Mesendoderm (in vitro differentiated cells): Measurements from ENCODE around the gene DAB1.

Experiments used
- DNase-seq: peaks from one replicate; pipeline ENCODE4 v3.0.0; 2013
- H2AK5ac ChIP-seq: 2 replicates; pipeline ENCODE4 v1.6.1; 2013; ENCODE audit warnings: low read length, inconsistent platforms
- H2BK120ac ChIP-seq: 2 replicates; pipeline ENCODE4 v1.6.1; 2013; ENCODE audit warnings: low read depth, mild to moderate bottlenecking, low read length, moderate library complexity, mixed read lengths
- H2BK15ac ChIP-seq: replicated peaks from 2 replicates; pipeline ENCODE4 v1.6.1; 2013; ENCODE audit warnings: low read depth, mild to moderate bottlenecking, moderate library complexity
- H2BK5ac ChIP-seq: 2 replicates; pipeline ENCODE4 v1.6.1; 2013; ENCODE audit warnings: low read length, inconsistent platforms
- H3K18ac ChIP-seq: 2 replicates; pipeline ENCODE4 v1.6.1; 2013; ENCODE audit warnings: mild to moderate bottlenecking, low read length, mixed read lengths
- H3K23ac ChIP-seq: one replicate; pipeline ENCODE4 v1.6.1; 2013; ENCODE audit warnings: low read length
- H3K27ac ChIP-seq: 2 replicates; pipeline ENCODE4 v1.5.1; 2013; ENCODE audit warnings: low read depth, mild to moderate bottlenecking, inconsistent platforms, low read length, moderate library complexity
- H3K27me3 ChIP-seq: 2 replicates; pipeline ENCODE4 v1.6.1; 2013; ENCODE audit warnings: low read length, control low read depth, mild to moderate bottlenecking, inconsistent platforms; ENCODE audit not compliant: insufficient read depth, poor library complexity
- H3K36me3 ChIP-seq: 2 replicates; pipeline ENCODE4 v1.6.1; 2013; ENCODE audit warnings: low read length, inconsistent platforms; ENCODE audit not compliant: control insufficient read depth, insufficient read depth
- H3K4ac ChIP-seq: one replicate; pipeline ENCODE4 v1.6.1; 2013; ENCODE audit warnings: low read depth, mild to moderate bottlenecking, low read length, moderate library complexity
- H3K4me1 ChIP-seq: 2 replicates; pipeline ENCODE4 v1.6.1; 2013; ENCODE audit warnings: low read depth, low read length, inconsistent platforms; ENCODE audit not compliant: control insufficient read depth
- H3K4me2 ChIP-seq: 2 replicates; pipeline ENCODE4 v1.6.1; 2013; ENCODE audit warnings: low read length
- H3K4me3 ChIP-seq: 2 replicates; pipeline ENCODE4 v1.5.1; 2013; ENCODE audit warnings: mild to moderate bottlenecking, low read length
- H3K56ac ChIP-seq: one replicate; pipeline ENCODE4 v1.6.1; 2013; ENCODE audit warnings: low read length
- H3K79me1 ChIP-seq: 2 replicates; pipeline ENCODE4 v1.6.1; 2013; ENCODE audit warnings: low read length, inconsistent platforms
- H3K79me2 ChIP-seq: 2 replicates; pipeline ENCODE4 v1.6.1; 2013; ENCODE audit warnings: mild to moderate bottlenecking, low read length; ENCODE audit not compliant: control insufficient read depth, insufficient read depth
- H3K9ac ChIP-seq: 2 replicates; pipeline ENCODE4 v1.6.1; 2013; ENCODE audit warnings: low read length, inconsistent platforms
- H4K5ac ChIP-seq: one replicate; pipeline ENCODE4 v1.6.1; 2013; ENCODE audit warnings: low read length
- H4K8ac ChIP-seq: one replicate; pipeline ENCODE4 v1.6.1; 2013; ENCODE audit warnings: low read depth, mild to moderate bottlenecking, control low read depth, low read length, moderate library complexity
- WGBS: extraction: QIAGEN DNeasy Blood & Tissue Kit; methylation state at CpG from one replicate; pipeline ENCODE4 v1.1.7; 2013; ENCODE audit warnings: low lambda C conversion rate, missing lambda C conversion rate; ENCODE audit not compliant: insufficient coverage; ENCODE audit errors: extremely low coverage; 5-methylcytosine and 5-hydroxymethylcytosine counted together

The DAB1 gene

GRCh38 chr1:57208741-57209302 is 215.0 kb downstream of the DAB1 start:
- H3K79me2 ChIP-seq = no peaks in the 10 kb centered on the region
- H4K5ac ChIP-seq = no peak overlapping the region
- no peak overlapping the region for H3K9ac ChIP-seq
- H3K36me3 ChIP-seq = no peaks in the 10 kb centered on the region
- H3K4me3 ChIP-seq = no peak overlapping the region
- H3K56ac ChIP-seq = no peak overlapping the region
- peaks cover 2% of the 10 kb centered on the region for H3K79me1 ChIP-seq
- no peak overlapping the region for H2BK15ac ChIP-seq
- no peak overlapping the region for H2AK5ac ChIP-seq
- no peaks in the 10 kb centered on the region for H3K27me3 ChIP-seq
- no peak overlapping the region for H3K23ac ChIP-seq
- no peak overlapping the region for H4K8ac ChIP-seq
- H3K4me1 ChIP-seq = peaks cover 5% of the 10 kb centered on the region
- DNase-seq = no peak
- no peak overlapping the region for H3K27ac ChIP-seq
- H3K4ac ChIP-seq = no peak overlapping the region
- H2BK5ac ChIP-seq = no peak overlapping the region
- WGBS = no CpG with 5 or more reads among the region's 1 CpG
- H2BK120ac ChIP-seq = no peak overlapping the region
- H3K4me2 ChIP-seq = no peak overlapping the region
- no peak overlapping the region for H3K18ac ChIP-seq

GRCh38 chr1:57206038-57206437 is 217.8 kb downstream of the DAB1 start:
- H3K9ac ChIP-seq = no peak overlapping the region
- no peak overlapping the region for H3K18ac ChIP-seq
- no peaks in the 10 kb centered on the region for H3K36me3 ChIP-seq
- no peak overlapping the region for H2BK5ac ChIP-seq
- no peak overlapping the region for H3K4me2 ChIP-seq
- peaks cover 5% of the 10 kb centered on the region for H3K4me1 ChIP-seq
- H3K56ac ChIP-seq = no peak overlapping the region
- no peaks in the 10 kb centered on the region for H3K27me3 ChIP-seq
- DNase-seq = peak; percentile 91
- H3K23ac ChIP-seq = no peak overlapping the region
- no peaks in the 10 kb centered on the region for H3K79me1 ChIP-seq
- no peak overlapping the region for H4K8ac ChIP-seq
- no peak overlapping the region for H2AK5ac ChIP-seq
- no peak overlapping the region for H4K5ac ChIP-seq
- H3K27ac ChIP-seq = no peak overlapping the region
- no peaks in the 10 kb centered on the region for H3K79me2 ChIP-seq
- H3K4me3 ChIP-seq = no peak overlapping the region
- H3K4ac ChIP-seq = no peak overlapping the region
- H2BK120ac ChIP-seq = no peak overlapping the region
- H2BK15ac ChIP-seq = no peak overlapping the region

GRCh38 chr1:57204942-57205787 is 218.7 kb downstream of the DAB1 start:
- Histone ChIP-seq H4K8ac (no peak overlapping the region), H3K79me1 (no peaks in the 10 kb centered on the region), H3K56ac (no peak overlapping the region), H2BK15ac (no peak overlapping the region), H3K4me2 (no peak overlapping the region), H3K4me3 (no peak overlapping the region), H3K23ac (no peak overlapping the region), H3K36me3 (no peaks in the 10 kb centered on the region), H3K79me2 (no peaks in the 10 kb centered on the region), H2BK120ac (no peak overlapping the region), H3K4me1 (peaks cover 5% of the 10 kb centered on the region), H3K9ac (no peak overlapping the region), H3K27ac (no peak overlapping the region), H2AK5ac (no peak overlapping the region), H3K4ac (no peak overlapping the region), H3K18ac (peak overlapping the region; percentile 68), H2BK5ac (no peak overlapping the region), H4K5ac (no peak overlapping the region), H3K27me3 (no peaks in the 10 kb centered on the region)
- WGBS = no CpG with 5 or more reads among the region's 5 CpGs
- DNase-seq = peak; percentile 56

GRCh38 chr1:57204091-57204490 is 219.8 kb downstream of the DAB1 start:
- DNase-seq = no peak
- Histone ChIP-seq H2BK15ac (no peak overlapping the region), H3K79me2 (no peaks in the 10 kb centered on the region), H3K18ac (no peak overlapping the region), H3K79me1 (no peaks in the 10 kb centered on the region), H3K4me3 (no peak overlapping the region), H2BK5ac (no peak overlapping the region), H3K23ac (no peak overlapping the region), H3K27me3 (no peaks in the 10 kb centered on the region), H3K56ac (no peak overlapping the region), H3K4me1 (peaks cover 5% of the 10 kb centered on the region), H3K27ac (no peak overlapping the region), H2BK120ac (no peak overlapping the region), H2AK5ac (no peak overlapping the region), H4K5ac (no peak overlapping the region), H3K4me2 (no peak overlapping the region), H3K9ac (no peak overlapping the region), H4K8ac (no peak overlapping the region), H3K36me3 (no peaks in the 10 kb centered on the region), H3K4ac (no peak overlapping the region)
- WGBS = no CpG with 5 or more reads among the region's 3 CpGs

DNA sequence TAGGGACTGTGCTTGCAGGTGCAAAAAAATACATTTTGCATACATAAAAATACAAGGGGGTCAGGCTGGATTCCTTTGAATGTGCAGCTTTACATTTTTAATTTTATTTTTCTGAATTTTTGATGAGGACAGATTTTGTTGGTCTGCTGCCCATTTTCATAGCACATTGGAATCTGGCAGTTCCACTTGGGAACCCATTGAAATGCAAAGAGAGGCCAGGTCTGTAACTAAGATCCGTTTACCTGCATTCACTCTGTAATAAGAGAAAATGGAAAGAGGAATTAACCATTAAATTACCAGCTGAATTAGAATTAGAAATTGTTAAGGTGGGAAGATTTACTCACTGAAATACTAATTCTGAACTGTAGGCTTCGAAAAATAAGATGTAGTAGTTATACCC is 221.6 kb downstream of the DAB1 start:
- WGBS = no CpG with 5 or more reads among the region's 2 CpGs
- no peaks in the 10 kb centered on the region for H3K27me3 ChIP-seq
- H4K8ac ChIP-seq = no peak overlapping the region
- no peak overlapping the region for H3K4ac ChIP-seq
- no peak overlapping the region for H3K4me3 ChIP-seq
- no peak overlapping the region for H3K27ac ChIP-seq
- no peak overlapping the region for H4K5ac ChIP-seq
- H3K36me3 ChIP-seq = no peaks in the 10 kb centered on the region
- H3K9ac ChIP-seq = no peak overlapping the region
- H2BK5ac ChIP-seq = no peak overlapping the region
- H2BK120ac ChIP-seq = no peak overlapping the region
- H3K4me2 ChIP-seq = no peak overlapping the region
- no peaks in the 10 kb centered on the region for H3K79me2 ChIP-seq
- no peak overlapping the region for H3K18ac ChIP-seq
- no peak overlapping the region for H3K23ac ChIP-seq
- H2AK5ac ChIP-seq = no peak overlapping the region
- no peak for DNase-seq
- H3K79me1 ChIP-seq = no peaks in the 10 kb centered on the region
- H2BK15ac ChIP-seq = no peak overlapping the region
- no peak overlapping the region for H3K56ac ChIP-seq
- peaks cover 9% of the 10 kb centered on the region for H3K4me1 ChIP-seq
